K562 (cell line): ENCODE measurements around the gene TPRG1L. TPM values are rescaled to one million over a fixed set of nuclear protein-coding genes. Genes with fewer than 3 reads are reported as not detected.

ENCODE experiments used
- ATAC-seq: fragments of 200-7000 bp; cut with Tn5 transposase; 3 replicates; pipeline ENCODE4 v1.9.1; 2020; ENCODE audit warnings: moderate library complexity
- BruUV-seq: library from RNA; stranded (reverse); fragments of 400-500 nt; replicated peaks from 2 replicates; lab custom pipeline; 2021; lab: Mats Ljungman, UMichigan
- CTCF ChIA-PET: fragments of 300-600 bp; formaldehyde crosslinking; extraction: SDS; loops from one replicate; lab custom pipeline; 2021; ENCODE audit warnings: low intra/inter-chr PET ratio; lab: Yijun Ruan, JAX
- POLR2A ChIA-PET: fragments of 300-600, 350-650 bp; sonication (Branson Sonifier 250); formaldehyde crosslinking; extraction: SDS; loops from one replicate; lab custom pipeline; 2021; ENCODE audit warnings: antibody characterized with exemption, inconsistent platforms; lab: Yijun Ruan, JAX
- DNase-seq, 4 experiments: peaks; one replicate each; pipeline versions ENCODE4 v3.0.0 to v3.0.0-alpha.2; 2011 to 2018; ENCODE audit warnings: low spot score in 3 of 4, mixed read lengths in 3 of 4; ENCODE audit errors: extremely low read depth in 1 of 4
- FAIRE-seq: peaks from 2 replicates; lab custom pipeline; 2011; peaks lifted over from hg19 to GRCh38; lab: Jason Lieb, UNC
- H2AFZ ChIP-seq: 2 replicates; pipeline ENCODE4 v1.6.0; 2011; ENCODE audit warnings: low read depth, low read length, control low read depth, inconsistent platforms
- H3K27ac ChIP-seq: fragments of 200-600 bp; 3 replicates; pipeline ENCODE4 v1.8.0; 2011; ENCODE audit warnings: low read depth, mild to moderate bottlenecking, control low read depth, inconsistent platforms, low read length, moderate library complexity, mixed read lengths; ENCODE audit errors: extremely low read depth
- H3K27me3 ChIP-seq, 2 experiments: fragments of 300-600 bp in 1 of 2; 2 replicates in 1 of 2; 3 replicates in 1 of 2; pipeline versions ENCODE4 v1.6.0 to v1.8.0; 2011; ENCODE audit warnings: inconsistent platforms in 2 of 2, low read length in 2 of 2, mild to moderate bottlenecking in 1 of 2, mixed read lengths in 1 of 2, moderate library complexity in 1 of 2; ENCODE audit not compliant: control insufficient read depth in 2 of 2, insufficient read depth in 2 of 2
- H3K36me3 ChIP-seq: fragments of 300-600 bp; 3 replicates; pipeline ENCODE4 v1.8.0; 2011; ENCODE audit warnings: mild to moderate bottlenecking, low read length, inconsistent platforms; ENCODE audit not compliant: control insufficient read depth, insufficient read depth
- H3K4me1 ChIP-seq, 2 experiments: fragments of 200-600 bp in 1 of 2; replicated peaks in 1 of 2; 2 replicates in 1 of 2; 3 replicates in 1 of 2; pipeline versions ENCODE4 v1.5.1 to v1.8.0; 2011; ENCODE audit warnings: inconsistent platforms in 2 of 2, low read length in 2 of 2, mild to moderate bottlenecking in 1 of 2, mixed read lengths in 1 of 2, moderate library complexity in 1 of 2; ENCODE audit not compliant: control insufficient read depth in 2 of 2, insufficient read depth in 2 of 2
- H3K4me2 ChIP-seq: 2 replicates; pipeline ENCODE4 v1.6.1; 2011; ENCODE audit warnings: low read length, control low read depth, inconsistent platforms, mixed read lengths; ENCODE audit not compliant: insufficient read depth
- H3K4me3 ChIP-seq: fragments of 200-600 bp; sonication (generic), shearing (Covaris generic); 2 replicates; pipeline ENCODE4 v1.5.1; 2016; ENCODE audit warnings: control low read depth, inconsistent platforms
- H3K79me2 ChIP-seq: fragments of 200-600 bp; 3 replicates; pipeline ENCODE4 v1.8.0; 2011; ENCODE audit warnings: low read length, inconsistent platforms; ENCODE audit not compliant: control insufficient read depth, insufficient read depth
- H3K9ac ChIP-seq, 2 experiments: 2 replicates each; pipeline versions ENCODE4 v1.6.0 to v1.6.1; 2011; ENCODE audit warnings: low read depth in 2 of 2, low read length in 2 of 2, control low read depth in 1 of 2, inconsistent platforms in 1 of 2, mild to moderate bottlenecking in 1 of 2, mixed read lengths in 1 of 2; ENCODE audit not compliant: insufficient read depth in 1 of 2
- H3K9me1 ChIP-seq: one replicate; pipeline ENCODE4 v1.6.0; 2011; ENCODE audit warnings: inconsistent platforms, mild to moderate bottlenecking, low read length, moderate library complexity; ENCODE audit not compliant: control insufficient read depth, insufficient read depth
- H3K9me3 ChIP-seq: replicated peaks from 2 replicates; pipeline ENCODE4 v1.5.1; 2011; ENCODE audit warnings: low read depth, low read length, inconsistent platforms; ENCODE audit not compliant: control insufficient read depth, insufficient read depth
- H4K20me1 ChIP-seq: replicated peaks from 2 replicates; pipeline ENCODE4 v1.6.1; 2011; ENCODE audit warnings: low read length, inconsistent platforms, mixed read lengths; ENCODE audit not compliant: control insufficient read depth, insufficient read depth
- BRF1 ChIP-seq: IDR thresholded peaks from 3 replicates; pipeline ENCODE4 v1.6.1; 2011; ENCODE audit warnings: borderline replicate concordance, mild to moderate bottlenecking; ENCODE audit not compliant: insufficient read length; ENCODE audit errors: extremely low read depth
- FOXP4 ChIP-seq: sonication (generic); formaldehyde crosslinking; IDR thresholded peaks from 2 replicates; pipeline ENCODE4 v1.8.0; 2022; ENCODE audit warnings: mild to moderate bottlenecking, missing genetic modification reagents, borderline replicate concordance
- KAT8 ChIP-seq: fragments of 450-650 bp; IDR thresholded peaks from 2 replicates; pipeline ENCODE4 v1.6.1; 2016; ENCODE audit warnings: low read depth, mild to moderate bottlenecking
- MAFK ChIP-seq: IDR thresholded peaks from 2 replicates; pipeline ENCODE4 v1.6.1; 2011; ENCODE audit warnings: low read length, improper control_type of control experiment
- MYNN ChIP-seq, 2 experiments: sonication (generic); formaldehyde crosslinking in 1 of 2; IDR thresholded peaks; 2 replicates each; pipeline versions ENCODE4 v1.5.0 to v1.6.1; 2016 to 2020; ENCODE audit warnings: antibody characterized with exemption in 1 of 2, missing genetic modification reagents in 1 of 2
- REST ChIP-seq, 2 experiments: fragments of 450-650 bp; formaldehyde crosslinking in 1 of 2; IDR thresholded peaks; 2 replicates each; pipeline versions ENCODE4 v1.4.0 to v1.6.1; 2014 to 2020; ENCODE audit warnings: mild to moderate bottlenecking in 2 of 2, borderline replicate concordance in 1 of 2, low read depth in 1 of 2
- TEAD4 ChIP-seq, 2 experiments: sonication (generic) in 1 of 2; formaldehyde crosslinking in 1 of 2; IDR thresholded peaks; 2 replicates each; pipeline versions ENCODE4 v1.6.1 to v1.8.0; 2012 to 2022; ENCODE audit warnings: borderline replicate concordance in 1 of 2, inconsistent platforms in 1 of 2, low read length in 1 of 2, mild to moderate bottlenecking in 1 of 2, missing genetic modification reagents in 1 of 2
- ZBTB5 ChIP-seq: fragments of 450-650 bp; IDR thresholded peaks from 2 replicates; pipeline ENCODE4 v1.6.1; 2017; ENCODE audit warnings: antibody characterized with exemption
- ZNF217 ChIP-seq: sonication (generic); formaldehyde crosslinking; IDR thresholded peaks from 2 replicates; pipeline ENCODE4 v1.8.0; 2022; ENCODE audit warnings: mild to moderate bottlenecking, missing genetic modification reagents
- WGBS: fragments of 100-300 bp; shearing (Covaris generic); methylation state at CpG from one replicate; pipeline ENCODE4 v1.1.6; 2016; ENCODE audit warnings: low coverage, mixed read lengths; ENCODE audit not compliant: insufficient coverage; ENCODE audit errors: missing lambda C conversion rate; 5-methylcytosine and 5-hydroxymethylcytosine counted together
- in situ Hi-C: fragments of 300-500 bp; cut with MboI; formaldehyde crosslinking; loops from 4 replicates; pipeline ENCODE4 v1.15.0; 2018; ENCODE audit warnings: inconsistent platforms, mixed read lengths
- intact Hi-C: fragments of 100-400 bp; cut with micrococcal nuclease; formaldehyde crosslinking; loops from 2 replicates; pipeline ENCODE4 v1.14.2; 2022
- polyA plus RNA-seq, 8 experiments: library from polyadenylated mRNA; depleted of rRNA in 4 of 8; stranded (reverse) in 5 of 8; unstranded in 3 of 8; fragments of >200 nt; fragmentation: Nextera tagmentation in 2 of 8; fragmentation: Illumina TruSeq in 1 of 8; extraction: Ambion mirVana in 2 of 8; extraction: Trizol in 1 of 8; gene quantifications; 2 replicates each; pipeline versions ENCODE4 v1.2.1 to v1.2.3, GENCODE V29; 2011 to 2014; ENCODE audit warnings: inconsistent platforms in 1 of 8, missing spikeins in 1 of 8
- total RNA-seq, 7 experiments: library from RNA; depleted of rRNA in 6 of 7; stranded (reverse); fragments of >200 nt in 6 of 7; fragmentation: Illumina TruSeq in 2 of 7; extraction: Trizol in 2 of 7; gene quantifications; 2 replicates each; pipeline versions ENCODE4 v1.2.1 to v1.2.3, GENCODE V29; 2011 to 2021; ENCODE audit warnings: low replicate concordance in 1 of 7

The TPRG1L gene
- total and polyA plus RNA-seq, 9 of the 15 experiments (the other 6 are each of a cell fraction or from before 2014, with no cell fraction given): 1.6 to 11.0 (median 6.2) TPM

- Histone ChIP-seq H3K9me1 (no peaks in the 10 kb centered on the region), H2AFZ (no peak overlapping the region), H3K79me2 (no peaks in the 10 kb centered on the region), H3K4me3 (no peak overlapping the region), H3K27ac (no peak overlapping the region), H3K4me1 (peaks cover 6 to 61% of the 10 kb centered on the region in 2 experiments; a peak in 3 of 5 replicates), H3K9ac (peak overlapping the region in 1 of 2 experiments; percentile 39; a peak in 1 of 4 replicates), H3K4me2 (no peak overlapping the region), H4K20me1 (peaks cover 21% of the 10 kb centered on the region), H3K27me3 (peaks cover 7 to 66% of the 10 kb centered on the region in 2 experiments; a peak in 3 of 5 replicates), H3K36me3 (no peaks in the 10 kb centered on the region), H3K9me3 (no peaks in the 10 kb centered on the region)
- DNase-seq: no peak
- ChIA-PET POLR2A (interaction anchor here (0.6 to 1.4 kb wide), 2 partner anchors 14 to 38 kb away, joined by 3 to 5 read pairs; no protein-coding TSS in a partner anchor), CTCF (no interaction called here)
- in situ Hi-C loops (no loop called here), intact Hi-C loops (no loop called here)
- 15% methylated on average over 16 of the region's 16 CpGs for WGBS
- no peak for ATAC-seq
- no peak for FAIRE-seq
- BruUV-seq: no TSS peak
- no peak for TF ChIP-seq KAT8
- no peak for TF ChIP-seq MYNN (IDR thresholded peaks at IDR 0.05)
- TF ChIP-seq MYNN (CRISPR knock-in tag; IDR thresholded peaks at IDR 0.05): no peak
- TF ChIP-seq TEAD4 (IDR thresholded peaks at IDR 0.05; ENCODE audit: low read length): no peak
- no peak for TF ChIP-seq TEAD4 (CRISPR knock-in tag; IDR thresholded peaks at IDR 0.05; ENCODE audit: borderline replicate concordance)
- TF ChIP-seq REST (IDR thresholded peaks at IDR 0.05; ENCODE audit: borderline replicate concordance): no peak
- TF ChIP-seq REST (CRISPR knock-in tag; IDR thresholded peaks at IDR 0.05; ENCODE audit: low read depth): no peak
- no peak for TF ChIP-seq FOXP4 (CRISPR knock-in tag)
- TF ChIP-seq ZNF217 (CRISPR knock-in tag): no peak
- no peak for TF ChIP-seq BRF1
- no peak for TF ChIP-seq ZBTB5
- no peak for TF ChIP-seq MAFK
Observed at GRCh38 chr1:3601743-3602142, 23.1 kb upstream of the TPRG1L start.
